Stimulated activated CD4-positive, alpha-beta T cell treated with anti-CD3 and anti-CD28 coated beads, TNF-alpha, amount 100 ng/mL, for 4 hours (primary cell): ENCODE results near the gene GBP4.
"Not testable (repeated sequence)": the region's sequence is repeated elsewhere in the genome, so short reads cannot be mapped to it uniquely, and the experiment has no call there.

Experiments
- DNase-seq, 3 experiments: peaks; one replicate each; pipeline ENCODE4 v3.0.0-alpha.2; 2020; ENCODE audit warnings: low read depth in 3 of 3

Gene GBP4

GRCh38 chr1:89198491-89199072 lies at the start of gene GBP4:
GBP4 (minus strand) TSS chr1:89198942; CDS start chr1:89198834, 108 bp downstream.
- DNase-seq: peak; percentile 9 to 26 (median 15)

GRCh38 chr1:89243046-89243445 lies 44.3 kb upstream of the GBP4 start:
- no peak for DNase-seq

GRCh38 chr1:89221341-89221740 lies 22.6 kb upstream of the GBP4 start:
- no peak for DNase-seq

GRCh38 chr1:89219851-89220250 lies 21.1 kb upstream of the GBP4 start:
- not testable (repeated sequence) for DNase-seq

- not testable (repeated sequence) for DNase-seq
Observed at GRCh38 chr1:89218941-89219340, 20.2 kb upstream of the GBP4 start.

- no peak for DNase-seq
Observed at GRCh38 chr1:89213347-89213746, 14.6 kb upstream of the GBP4 start.

- no peak for DNase-seq
Observed at GRCh38 chr1:89211035-89211634, 12.4 kb upstream of the GBP4 start.

- no peak for DNase-seq
Observed at GRCh38 chr1:89206373-89206772, 7.6 kb upstream of the GBP4 start.

GRCh38 chr1:89203166-89203565 lies 4.4 kb upstream of the GBP4 start:
- DNase-seq: no peak

GRCh38 chr1:89201106-89201794 lies 2.5 kb upstream of the GBP4 start:
- DNase-seq: no peak

- DNase-seq: no peak
Observed at GRCh38 chr1:89200663-89201062, 1.9 kb upstream of the GBP4 start.

- no peak for DNase-seq
Observed at GRCh38 chr1:89199525-89200031, 836 bp upstream of the GBP4 start.

GRCh38 chr1:89198081-89198480 lies 661 bp downstream of the GBP4 start:
- no peak for DNase-seq

GRCh38 chr1:89195476-89195875 lies 3.3 kb downstream of the GBP4 start:
- no peak for DNase-seq

GRCh38 chr1:89191314-89191713 lies 7.4 kb downstream of the GBP4 start:
- DNase-seq: no peak

GRCh38 chr1:89190017-89190416 lies 8.7 kb downstream of the GBP4 start:
- DNase-seq: no peak

- no peak for DNase-seq
Observed at GRCh38 chr1:89179343-89179742, 19.4 kb downstream of the GBP4 start.

- no peak for DNase-seq
Observed at GRCh38 chr1:89176971-89177370, 21.8 kb downstream of the GBP4 start.

GRCh38 chr1:89175601-89176256 lies 23.0 kb downstream of the GBP4 start, which contains the start of gene GBP7:
GBP7 (minus strand) TSS chr1:89176003; CDS start chr1:89171935, 4,068 bp downstream.
- no peak for DNase-seq

- no peak for DNase-seq
Observed at GRCh38 chr1:89174491-89174890, 24.3 kb downstream of the GBP4 start.

- DNase-seq: no peak
Observed at GRCh38 chr1:89172468-89173143, 26.1 kb downstream of the GBP4 start.

GRCh38 chr1:89171067-89171438 lies 27.7 kb downstream of the GBP4 start:
- DNase-seq: no peak
